GM21576 (cell line): ENCODE measurements around the gene TNC.

ENCODE experiments used
- ATAC-seq: cut with Tn5 transposase; IDR thresholded peaks from one replicate; pipeline ENCODE4 v1.9.1; 2021; ENCODE audit warnings: mild to moderate bottlenecking, moderate library complexity; ENCODE audit not compliant: unreplicated experiment

The TNC gene

GRCh38 chr9:115104908-115105307 is 13.0 kb downstream of the TNC start:
- no peak for ATAC-seq

GRCh38 chr9:115103746-115104477 is 14.0 kb downstream of the TNC start:
- no peak for ATAC-seq

- ATAC-seq = no peak
Measured at GRCh38 chr9:115099901-115100300, 18.1 kb downstream of the TNC start.

GRCh38 chr9:115098226-115098965 is 19.6 kb downstream of the TNC start:
- ATAC-seq = no peak

GRCh38 chr9:115093520-115093919 is 24.4 kb downstream of the TNC start:
- no peak for ATAC-seq

GRCh38 chr9:115090486-115090885 is 27.5 kb downstream of the TNC start:
- no peak for ATAC-seq

GRCh38 chr9:115088860-115089259 is 29.1 kb downstream of the TNC start:
- no peak for ATAC-seq

- ATAC-seq = no peak
Measured at GRCh38 chr9:115086886-115087285, 31.1 kb downstream of the TNC start.

GRCh38 chr9:115086461-115086860 is 31.5 kb downstream of the TNC start:
- ATAC-seq = no peak

GRCh38 chr9:115085773-115086377 is 32.1 kb downstream of the TNC start:
- ATAC-seq = no peak

- no peak for ATAC-seq
Measured at GRCh38 chr9:115084709-115085108, 33.2 kb downstream of the TNC start.

GRCh38 chr9:115084157-115084556 is 33.8 kb downstream of the TNC start:
- ATAC-seq = no peak

- no peak for ATAC-seq
Measured at GRCh38 chr9:115080242-115080641, 37.7 kb downstream of the TNC start.

GRCh38 chr9:115079156-115079555 is 38.8 kb downstream of the TNC start:
- ATAC-seq = no peak

GRCh38 chr9:115073456-115073855 is 44.5 kb downstream of the TNC start:
- ATAC-seq = no peak

GRCh38 chr9:115071176-115071575 is 46.8 kb downstream of the TNC start:
- no peak for ATAC-seq

GRCh38 chr9:115069771-115070170 is 48.2 kb downstream of the TNC start:
- no peak for ATAC-seq

- ATAC-seq = no peak
Measured at GRCh38 chr9:115069302-115069701, 48.7 kb downstream of the TNC start.

GRCh38 chr9:115068031-115068430 is 49.9 kb downstream of the TNC start:
- no peak for ATAC-seq

GRCh38 chr9:115063058-115063845 is 54.7 kb downstream of the TNC start:
- ATAC-seq = no peak

GRCh38 chr9:115058684-115059315 is 59.2 kb downstream of the TNC start:
- no peak for ATAC-seq
